Mucosa of rectum (tissue), 2 donors: ENCODE results near the gene SH3TC1.

ENCODE experiments used
- H3K27ac ChIP-seq, 2 donors: one replicate each; pipeline ENCODE4 v1.7.0; 2013; ENCODE audit warnings: inconsistent platforms in 2 of 2, low read depth in 2 of 2, low read length in 2 of 2
- H3K27me3 ChIP-seq, 2 donors: one replicate each; pipeline ENCODE4 v1.7.0; 2013; ENCODE audit warnings: low read length in 2 of 2; ENCODE audit not compliant: control insufficient read depth in 2 of 2, insufficient read depth in 2 of 2
- H3K36me3 ChIP-seq, 2 donors: one replicate each; pipeline ENCODE4 v1.7.0; 2013; ENCODE audit warnings: low read length in 2 of 2; ENCODE audit not compliant: control insufficient read depth in 2 of 2, insufficient read depth in 2 of 2
- H3K4me1 ChIP-seq, 2 donors: one replicate each; pipeline ENCODE4 v1.7.0; 2013; ENCODE audit warnings: low read length in 2 of 2, mild to moderate bottlenecking in 1 of 2; ENCODE audit not compliant: control insufficient read depth in 2 of 2, insufficient read depth in 2 of 2
- H3K4me3 ChIP-seq, 2 donors: one replicate each; pipeline ENCODE4 v1.7.0; 2013; ENCODE audit warnings: low read length in 2 of 2
- H3K9ac ChIP-seq, 2 donors: one replicate each; pipeline ENCODE4 v1.7.0; 2013; ENCODE audit warnings: low read length in 2 of 2, low read depth in 1 of 2, mild to moderate bottlenecking in 1 of 2
- H3K9me3 ChIP-seq, 2 donors: one replicate each; pipeline ENCODE4 v1.7.0; 2013; ENCODE audit warnings: low read length in 2 of 2; ENCODE audit not compliant: control insufficient read depth in 2 of 2
- donor health status: healthy.
- donor health status: Normal muscosa, but diverticular disease.

Gene SH3TC1

DNA sequence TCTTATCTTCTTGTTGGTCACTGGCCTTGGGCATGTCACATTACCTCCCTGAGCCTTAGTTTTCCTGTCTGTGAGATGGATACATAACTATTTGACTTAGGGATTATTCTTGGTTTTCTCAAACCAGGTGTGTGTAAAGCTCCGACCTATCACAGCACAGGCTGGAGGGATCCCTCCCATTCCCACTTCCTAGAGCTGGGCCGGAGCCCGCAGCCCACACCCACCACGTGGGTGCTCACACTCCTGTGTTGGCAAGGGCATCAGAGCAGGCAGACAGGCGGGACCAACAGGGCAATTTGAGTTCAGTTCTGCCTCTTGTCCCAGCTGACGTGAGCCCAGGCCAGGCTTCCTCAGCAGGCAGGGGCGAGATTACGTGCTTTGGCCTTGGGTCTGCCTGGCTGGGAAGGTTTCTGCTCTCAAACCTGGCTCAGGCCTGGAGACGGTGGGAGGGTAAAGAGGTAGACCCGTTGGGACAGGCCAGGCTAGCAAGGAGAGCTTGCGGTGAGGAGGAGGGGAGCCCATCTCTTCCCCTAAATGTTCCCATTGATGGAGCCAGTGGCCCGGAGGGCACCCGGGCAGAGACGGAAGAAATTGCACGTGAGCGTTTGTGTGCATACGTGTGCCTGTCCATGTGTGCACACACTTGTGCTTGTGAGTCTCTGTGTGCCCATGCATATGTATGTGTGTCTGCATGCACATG, 734 bp upstream of the SH3TC1 start:
- Histone ChIP-seq H3K27me3 (no peaks in the 10 kb centered on the region), H3K36me3 (peaks cover 0 to 1% of the 10 kb centered on the region in 2 donors), H3K9ac (peak overlapping the region; percentile 86 to 90), H3K9me3 (no peaks in the 10 kb centered on the region), H3K4me1 (peaks cover 25 to 36% of the 10 kb centered on the region in 2 donors), H3K27ac (peak overlapping the region; percentile 67 to 84), H3K4me3 (peak overlapping the region; percentile 18 to 78)

- Histone ChIP-seq H3K9me3 (no peaks in the 10 kb centered on the region), H3K27ac (peak overlapping the region; percentile 84 to 86), H3K4me1 (peaks cover 25 to 36% of the 10 kb centered on the region in 2 donors), H3K36me3 (peaks cover 0 to 1% of the 10 kb centered on the region in 2 donors), H3K9ac (peak overlapping the region; percentile 86 to 90), H3K27me3 (no peaks in the 10 kb centered on the region), H3K4me3 (peak overlapping the region; percentile 54 to 78)
Measured at GRCh38 chr4:8199594-8200301, 658 bp downstream of the SH3TC1 start.

GRCh38 chr4:8200302-8200975, 1.3 kb downstream of the SH3TC1 start:
- Histone ChIP-seq H3K27me3 (no peaks in the 10 kb centered on the region), H3K4me1 (peaks cover 25 to 36% of the 10 kb centered on the region in 2 donors), H3K9me3 (no peaks in the 10 kb centered on the region), H3K36me3 (peaks cover 0 to 1% of the 10 kb centered on the region in 2 donors), H3K27ac (peak overlapping the region; percentile 84 to 86), H3K4me3 (peak overlapping the region; percentile 54 to 78), H3K9ac (peak overlapping the region; percentile 86 to 90)

- Histone ChIP-seq H3K27me3 (no peaks in the 10 kb centered on the region), H3K9ac (peak overlapping the region in 1 of 2 donors; percentile 17), H3K4me3 (peak overlapping the region in 1 of 2 donors; percentile 78), H3K4me1 (peaks cover 27 to 36% of the 10 kb centered on the region in 2 donors), H3K9me3 (no peaks in the 10 kb centered on the region), H3K36me3 (peaks cover 0 to 1% of the 10 kb centered on the region in 2 donors), H3K27ac (peak overlapping the region; percentile 19 to 84)
Measured at GRCh38 chr4:8201321-8201781, 2.3 kb downstream of the SH3TC1 start.

- H3K27ac ChIP-seq = no peak overlapping the region
- no peaks in the 10 kb centered on the region for H3K27me3 ChIP-seq
- H3K9me3 ChIP-seq = no peaks in the 10 kb centered on the region
- peaks cover 28 to 36% of the 10 kb centered on the region in 2 donors for H3K4me1 ChIP-seq
- H3K36me3 ChIP-seq = peaks cover 0 to 1% of the 10 kb centered on the region in 2 donors
- no peak overlapping the region for H3K9ac ChIP-seq
- peak overlapping the region in 1 of 2 donors; percentile 41 for H3K4me3 ChIP-seq
Measured at GRCh38 chr4:8202108-8203051, 3.3 kb downstream of the SH3TC1 start.

DNA sequence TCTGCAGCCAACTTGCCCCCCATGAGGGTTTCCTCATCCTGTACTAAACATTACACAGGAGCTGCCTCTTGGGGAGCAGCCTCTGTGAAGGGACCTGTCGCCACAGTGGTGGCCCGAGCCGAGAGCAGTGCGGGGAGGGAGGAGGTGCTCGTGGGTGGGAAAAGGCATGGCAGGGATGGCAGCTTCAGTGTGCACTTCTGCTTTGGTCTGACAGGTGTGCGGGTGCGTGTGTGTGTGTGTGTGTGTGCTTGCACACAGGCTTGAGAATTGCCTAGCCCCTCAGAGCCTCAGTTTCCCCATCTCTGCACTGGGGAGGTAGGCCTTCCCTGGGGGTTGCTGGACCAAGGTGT, 3.9 kb downstream of the SH3TC1 start:
- Histone ChIP-seq H3K9me3 (no peaks in the 10 kb centered on the region), H3K9ac (no peak overlapping the region), H3K4me1 (peaks cover 27 to 33% of the 10 kb centered on the region in 2 donors), H3K27me3 (no peaks in the 10 kb centered on the region), H3K36me3 (peaks cover 0 to 1% of the 10 kb centered on the region in 2 donors), H3K4me3 (no peak overlapping the region), H3K27ac (no peak overlapping the region)

DNA sequence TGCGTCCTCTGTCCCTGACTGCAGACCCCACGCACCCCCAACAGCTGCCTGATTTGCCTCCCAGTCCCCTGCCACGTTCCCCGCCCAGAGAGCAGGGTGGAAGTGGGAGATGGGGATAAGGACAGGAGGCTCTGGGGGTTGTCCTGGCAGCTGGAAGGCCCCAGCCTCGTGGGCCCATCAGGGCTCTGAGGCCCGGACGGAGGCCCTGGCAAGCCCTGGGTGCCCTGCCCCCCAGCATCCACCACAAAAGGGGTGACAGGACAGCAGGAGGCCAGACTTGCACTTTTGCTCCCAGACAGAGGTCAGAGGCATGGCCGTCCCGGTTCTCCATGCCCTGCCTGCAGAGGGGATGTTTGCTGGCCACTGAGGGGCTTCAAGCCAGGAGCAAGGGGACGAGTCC, 4.7 kb downstream of the SH3TC1 start:
- no peaks in the 10 kb centered on the region for H3K27me3 ChIP-seq
- no peak overlapping the region for H3K9ac ChIP-seq
- peaks cover 0 to 1% of the 10 kb centered on the region in 2 donors for H3K36me3 ChIP-seq
- H3K27ac ChIP-seq = no peak overlapping the region
- no peak overlapping the region for H3K4me3 ChIP-seq
- peaks cover 19 to 25% of the 10 kb centered on the region in 2 donors for H3K4me1 ChIP-seq
- H3K9me3 ChIP-seq = no peaks in the 10 kb centered on the region

DNA sequence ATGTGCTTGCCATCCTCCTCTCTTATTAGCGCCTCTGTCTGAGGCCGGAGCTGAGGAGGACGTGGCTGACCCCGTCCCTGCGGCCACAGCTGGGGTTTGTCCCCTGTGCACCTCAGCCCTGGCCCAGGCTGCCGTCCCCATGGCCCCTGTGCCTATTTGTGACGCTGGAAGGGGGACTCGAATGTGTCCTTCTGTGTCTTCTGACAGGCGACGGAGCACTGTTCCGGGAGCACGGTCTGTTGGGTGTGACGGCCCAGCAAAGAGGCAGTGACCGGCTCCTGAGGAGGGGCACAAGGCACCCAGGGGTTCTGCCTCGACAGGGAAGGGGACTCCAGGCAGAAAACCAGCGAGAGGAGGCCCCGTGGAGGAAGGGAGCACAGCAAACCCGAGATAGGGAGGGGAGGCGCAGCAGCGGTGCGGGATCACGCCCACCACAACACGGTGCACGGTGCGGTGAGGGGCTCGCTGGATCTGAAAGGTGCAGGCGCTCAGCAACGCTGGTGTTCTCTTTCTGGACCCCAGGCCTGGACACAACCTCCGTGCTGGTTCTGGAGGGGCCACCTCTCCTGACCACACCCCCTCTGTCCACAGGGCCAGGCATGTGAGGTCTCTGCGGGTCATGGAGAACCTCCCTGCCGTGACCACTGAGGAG, 5.6 kb downstream of the SH3TC1 start:
- Histone ChIP-seq H3K9ac (no peak overlapping the region), H3K27ac (no peak overlapping the region), H3K36me3 (peaks cover 0 to 1% of the 10 kb centered on the region in 2 donors), H3K4me1 (peaks cover 13 to 18% of the 10 kb centered on the region in 2 donors), H3K27me3 (no peaks in the 10 kb centered on the region), H3K4me3 (no peak overlapping the region), H3K9me3 (no peaks in the 10 kb centered on the region)

DNA sequence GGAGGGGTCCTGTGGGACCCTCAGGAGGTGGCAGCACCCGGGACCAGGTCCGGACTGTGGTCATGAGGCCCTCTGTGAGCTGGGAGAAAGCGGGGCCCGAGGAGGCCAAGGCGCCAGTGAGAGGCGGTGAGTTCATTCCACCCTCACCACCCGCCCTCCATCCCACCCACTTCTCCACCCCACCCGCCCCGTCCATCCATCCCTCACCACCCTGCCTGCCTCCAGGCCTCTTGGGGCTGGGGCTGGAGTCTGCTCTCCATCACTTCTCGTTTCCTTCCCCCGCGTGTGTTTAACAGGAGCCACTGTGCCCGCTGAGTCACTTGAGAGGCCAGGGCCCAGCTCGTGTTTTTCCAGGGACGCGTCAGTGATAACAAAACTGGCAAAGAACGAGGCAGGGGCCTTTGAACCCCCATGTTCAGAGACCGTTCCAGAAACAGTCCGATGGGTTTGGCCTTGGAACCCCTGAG, 6.2 kb downstream of the SH3TC1 start:
- Histone ChIP-seq H3K27ac (no peak overlapping the region), H3K36me3 (peaks cover 0 to 1% of the 10 kb centered on the region in 2 donors), H3K4me3 (no peak overlapping the region), H3K4me1 (peaks cover 7 to 13% of the 10 kb centered on the region in 2 donors), H3K27me3 (no peaks in the 10 kb centered on the region), H3K9me3 (no peaks in the 10 kb centered on the region), H3K9ac (no peak overlapping the region)
